GM19023 (cell line): Measurements from ENCODE around the gene ANKRD23.
"Not testable (repeated sequence)": the region's sequence is repeated elsewhere in the genome, so short reads cannot be mapped to it uniquely, and the experiment has no call there.

ENCODE experiments used
- ATAC-seq: cut with Tn5 transposase; IDR thresholded peaks from one replicate; pipeline ENCODE4 v1.9.1; 2021; ENCODE audit warnings: mild to moderate bottlenecking, moderate library complexity; ENCODE audit not compliant: unreplicated experiment

Gene ANKRD23

GRCh38 chr2:96864343-96865091 lies 20.7 kb upstream of the ANKRD23 start:
- ATAC-seq = no peak

GRCh38 chr2:96863575-96864342 lies 19.9 kb upstream of the ANKRD23 start:
- no peak for ATAC-seq

GRCh38 chr2:96863056-96863455 lies 19.2 kb upstream of the ANKRD23 start:
- not testable (repeated sequence) for ATAC-seq

- no peak for ATAC-seq
These were observed 17.3 kb upstream of the ANKRD23 start for GRCh38 chr2:96861074-96861473.

- no peak for ATAC-seq
These were observed 16.5 kb upstream of the ANKRD23 start for GRCh38 chr2:96860065-96861029.

GRCh38 chr2:96859681-96860064 lies 15.9 kb upstream of the ANKRD23 start:
- ATAC-seq = no peak

GRCh38 chr2:96859099-96859649 lies 15.4 kb upstream of the ANKRD23 start:
- no peak for ATAC-seq

GRCh38 chr2:96857667-96858372 lies 14.0 kb upstream of the ANKRD23 start, which contains the start of gene ANKRD39:
Gene ANKRD39 (minus strand): TSS chr2:96858016. CDS start chr2:96857987, 29 bp downstream.
- peak; percentile 91 for ATAC-seq

GRCh38 chr2:96856776-96857666 lies 13.2 kb upstream of the ANKRD23 start:
- peak; percentile 4 for ATAC-seq

GRCh38 chr2:96853321-96853720 lies 9.5 kb upstream of the ANKRD23 start:
- no peak for ATAC-seq

GRCh38 chr2:96852667-96853066 lies 8.8 kb upstream of the ANKRD23 start:
- no peak for ATAC-seq

- ATAC-seq = no peak
These were observed 4.4 kb upstream of the ANKRD23 start for GRCh38 chr2:96848264-96848663.

GRCh38 chr2:96847586-96847985 lies 3.8 kb upstream of the ANKRD23 start:
- no peak for ATAC-seq

GRCh38 chr2:96846825-96847224 lies 3.0 kb upstream of the ANKRD23 start:
- ATAC-seq = no peak

GRCh38 chr2:96844405-96844808 lies 586 bp upstream of the ANKRD23 start:
- no peak for ATAC-seq

GRCh38 chr2:96842600-96842999 lies 1.2 kb downstream of the ANKRD23 start:
- ATAC-seq = no peak

GRCh38 chr2:96841701-96842495 lies 1.9 kb downstream of the ANKRD23 start:
- ATAC-seq = no peak
